ENCODE results near the gene TRIM54.

Gene TRIM54

DNA sequence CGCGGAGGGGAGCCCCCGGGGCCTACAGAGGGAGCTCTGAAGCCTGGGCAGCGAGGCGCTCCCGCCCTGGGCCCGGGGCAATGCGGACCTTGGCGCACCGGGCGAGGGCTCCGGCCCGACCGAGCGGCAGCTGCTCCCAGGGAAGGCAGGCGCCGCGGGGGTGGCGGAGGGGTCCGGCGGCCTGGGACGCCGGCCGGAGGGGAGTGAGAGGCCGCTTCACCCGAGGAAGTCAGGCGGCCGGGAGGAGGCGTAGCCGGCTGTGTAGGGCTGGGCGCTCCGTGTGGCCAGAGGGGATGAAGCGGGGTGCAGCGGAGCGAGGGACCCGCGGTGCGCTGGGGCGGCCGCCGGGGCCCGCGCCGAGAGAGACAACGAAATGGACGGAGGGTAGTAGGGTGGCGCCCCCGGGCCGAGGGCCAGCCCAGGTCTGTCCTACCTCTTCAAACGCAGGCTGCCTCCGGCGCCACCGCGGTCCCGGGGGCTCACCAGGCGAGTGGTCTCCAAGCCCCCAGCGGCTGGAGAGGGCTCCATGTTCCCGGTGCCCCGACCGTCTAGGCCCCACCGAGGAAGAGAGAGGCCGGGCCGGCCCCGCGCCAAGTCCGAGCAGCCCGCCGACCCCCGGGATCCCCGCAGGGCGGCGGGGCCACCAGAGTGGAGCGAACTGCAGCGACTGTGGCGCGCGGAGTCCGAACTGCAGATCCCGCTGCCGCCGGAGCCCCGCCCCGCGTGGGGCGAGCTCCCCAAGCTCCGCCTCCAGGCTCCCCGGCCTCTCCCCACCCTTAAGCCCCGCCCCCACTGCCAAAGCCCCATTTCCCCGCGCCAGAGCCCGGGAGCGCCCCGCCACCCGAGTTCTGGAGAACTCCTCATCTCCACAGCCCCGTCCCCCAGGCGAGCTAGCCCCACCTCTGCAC, 19.6 kb upstream of the TRIM54 start, which contains the start of gene SLC30A3 (continued):
- TF ChIP-seq ZNF416 (tag by site-specific recombination; IDR thresholded peaks at IDR 0.05) (no peak), ZNF138 (tag by site-specific recombination; IDR thresholded peaks at IDR 0.05; ENCODE audit: borderline replicate concordance) (no peak), ZNF558 (tag by site-specific recombination; IDR thresholded peaks at IDR 0.05) (no peak), ZNF140 (tag by site-specific recombination; IDR thresholded peaks at IDR 0.05) (no peak), ZNF660 (tag by site-specific recombination; IDR thresholded peaks at IDR 0.05) (no peak), ZBTB48 (tag by site-specific recombination; IDR thresholded peaks at IDR 0.05) (no peak), ZNF394 (tag by site-specific recombination; IDR thresholded peaks at IDR 0.05; ENCODE audit: borderline replicate concordance) (no peak), ZNF510 (tag by site-specific recombination; IDR thresholded peaks at IDR 0.05; ENCODE audit: insufficient replicate concordance) (no peak), ZNF707 (tag by site-specific recombination; IDR thresholded peaks at IDR 0.05) (no peak), RBAK (tag by site-specific recombination; IDR thresholded peaks at IDR 0.05) (no peak), ZNF335 (tag by site-specific recombination; conservative IDR thresholded peaks at IDR 0.05) (0 out of 2 replicates have a peak, but pooled peaks have one; percentile 50), ZNF202 (tag by site-specific recombination; IDR thresholded peaks at IDR 0.05; ENCODE audit: borderline replicate concordance) (no peak), ZNF239 (tag by site-specific recombination; IDR thresholded peaks at IDR 0.05) (no peak), ZNF837 (tag by site-specific recombination; IDR thresholded peaks at IDR 0.05) (no peak), ZNF155 (tag by site-specific recombination; IDR thresholded peaks at IDR 0.05) (no peak), ZNF777 (tag by site-specific recombination; IDR thresholded peaks at IDR 0.05; ENCODE audit: borderline replicate concordance) (no peak), ZNF24 (tag by site-specific recombination; IDR thresholded peaks at IDR 0.05) (no peak), ZNF292 (tag by site-specific recombination; IDR thresholded peaks at IDR 0.05; ENCODE audit: borderline replicate concordance, low read depth) (no peak), ZNF670 (tag by site-specific recombination; IDR thresholded peaks at IDR 0.05; ENCODE audit: low read depth) (no peak), ZNF175 (tag by site-specific recombination; IDR thresholded peaks at IDR 0.05) (no peak), ZBTB8A (tag by site-specific recombination; IDR thresholded peaks at IDR 0.05) (peak; percentile 91; the same call in 1 of the 2 replicates), ZNF548 (tag by site-specific recombination; IDR thresholded peaks at IDR 0.05) (no peak), ZSCAN30 (tag by site-specific recombination; IDR thresholded peaks at IDR 0.05) (no peak), ZBTB1 (tag by site-specific recombination; IDR thresholded peaks at IDR 0.05) (no peak), ZNF561 (tag by site-specific recombination; IDR thresholded peaks at IDR 0.05; ENCODE audit: borderline replicate concordance) (0 out of 2 replicates have a peak, but pooled peaks have one; percentile 17), GLIS1 (tag by site-specific recombination; IDR thresholded peaks at IDR 0.05) (peak; percentile 9; the same call in 1 of the 2 replicates), ZFP41 (tag by site-specific recombination; IDR thresholded peaks at IDR 0.05; ENCODE audit: borderline replicate concordance) (no peak), ZNF423 (tag by site-specific recombination; IDR thresholded peaks at IDR 0.05) (no peak), WT1 (tag by site-specific recombination; IDR thresholded peaks at IDR 0.05) (no peak)
- TF ChIP-seq, protein P1, sequence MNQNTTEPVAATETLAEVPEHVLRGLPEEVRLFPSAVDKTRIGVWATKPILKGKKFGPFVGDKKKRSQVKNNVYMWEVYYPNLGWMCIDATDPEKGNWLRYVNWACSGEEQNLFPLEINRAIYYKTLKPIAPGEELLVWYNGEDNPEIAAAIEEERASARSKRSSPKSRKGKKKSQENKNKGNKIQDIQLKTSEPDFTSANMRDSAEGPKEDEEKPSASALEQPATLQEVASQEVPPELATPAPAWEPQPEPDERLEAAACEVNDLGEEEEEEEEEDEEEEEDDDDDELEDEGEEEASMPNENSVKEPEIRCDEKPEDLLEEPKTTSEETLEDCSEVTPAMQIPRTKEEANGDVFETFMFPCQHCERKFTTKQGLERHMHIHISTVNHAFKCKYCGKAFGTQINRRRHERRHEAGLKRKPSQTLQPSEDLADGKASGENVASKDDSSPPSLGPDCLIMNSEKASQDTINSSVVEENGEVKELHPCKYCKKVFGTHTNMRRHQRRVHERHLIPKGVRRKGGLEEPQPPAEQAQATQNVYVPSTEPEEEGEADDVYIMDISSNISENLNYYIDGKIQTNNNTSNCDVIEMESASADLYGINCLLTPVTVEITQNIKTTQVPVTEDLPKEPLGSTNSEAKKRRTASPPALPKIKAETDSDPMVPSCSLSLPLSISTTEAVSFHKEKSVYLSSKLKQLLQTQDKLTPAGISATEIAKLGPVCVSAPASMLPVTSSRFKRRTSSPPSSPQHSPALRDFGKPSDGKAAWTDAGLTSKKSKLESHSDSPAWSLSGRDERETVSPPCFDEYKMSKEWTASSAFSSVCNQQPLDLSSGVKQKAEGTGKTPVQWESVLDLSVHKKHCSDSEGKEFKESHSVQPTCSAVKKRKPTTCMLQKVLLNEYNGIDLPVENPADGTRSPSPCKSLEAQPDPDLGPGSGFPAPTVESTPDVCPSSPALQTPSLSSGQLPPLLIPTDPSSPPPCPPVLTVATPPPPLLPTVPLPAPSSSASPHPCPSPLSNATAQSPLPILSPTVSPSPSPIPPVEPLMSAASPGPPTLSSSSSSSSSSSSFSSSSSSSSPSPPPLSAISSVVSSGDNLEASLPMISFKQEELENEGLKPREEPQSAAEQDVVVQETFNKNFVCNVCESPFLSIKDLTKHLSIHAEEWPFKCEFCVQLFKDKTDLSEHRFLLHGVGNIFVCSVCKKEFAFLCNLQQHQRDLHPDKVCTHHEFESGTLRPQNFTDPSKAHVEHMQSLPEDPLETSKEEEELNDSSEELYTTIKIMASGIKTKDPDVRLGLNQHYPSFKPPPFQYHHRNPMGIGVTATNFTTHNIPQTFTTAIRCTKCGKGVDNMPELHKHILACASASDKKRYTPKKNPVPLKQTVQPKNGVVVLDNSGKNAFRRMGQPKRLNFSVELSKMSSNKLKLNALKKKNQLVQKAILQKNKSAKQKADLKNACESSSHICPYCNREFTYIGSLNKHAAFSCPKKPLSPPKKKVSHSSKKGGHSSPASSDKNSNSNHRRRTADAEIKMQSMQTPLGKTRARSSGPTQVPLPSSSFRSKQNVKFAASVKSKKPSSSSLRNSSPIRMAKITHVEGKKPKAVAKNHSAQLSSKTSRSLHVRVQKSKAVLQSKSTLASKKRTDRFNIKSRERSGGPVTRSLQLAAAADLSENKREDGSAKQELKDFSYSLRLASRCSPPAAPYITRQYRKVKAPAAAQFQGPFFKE (tag by site-specific recombination; IDR thresholded peaks at IDR 0.05; ENCODE audit: borderline replicate concordance), result no peak
- TF ChIP-seq, protein P2, sequence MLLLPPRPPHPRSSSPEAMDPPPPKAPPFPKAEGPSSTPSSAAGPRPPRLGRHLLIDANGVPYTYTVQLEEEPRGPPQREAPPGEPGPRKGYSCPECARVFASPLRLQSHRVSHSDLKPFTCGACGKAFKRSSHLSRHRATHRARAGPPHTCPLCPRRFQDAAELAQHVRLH (tag by site-specific recombination; IDR thresholded peaks at IDR 0.05), result no peak
- TF ChIP-seq, protein P3, sequence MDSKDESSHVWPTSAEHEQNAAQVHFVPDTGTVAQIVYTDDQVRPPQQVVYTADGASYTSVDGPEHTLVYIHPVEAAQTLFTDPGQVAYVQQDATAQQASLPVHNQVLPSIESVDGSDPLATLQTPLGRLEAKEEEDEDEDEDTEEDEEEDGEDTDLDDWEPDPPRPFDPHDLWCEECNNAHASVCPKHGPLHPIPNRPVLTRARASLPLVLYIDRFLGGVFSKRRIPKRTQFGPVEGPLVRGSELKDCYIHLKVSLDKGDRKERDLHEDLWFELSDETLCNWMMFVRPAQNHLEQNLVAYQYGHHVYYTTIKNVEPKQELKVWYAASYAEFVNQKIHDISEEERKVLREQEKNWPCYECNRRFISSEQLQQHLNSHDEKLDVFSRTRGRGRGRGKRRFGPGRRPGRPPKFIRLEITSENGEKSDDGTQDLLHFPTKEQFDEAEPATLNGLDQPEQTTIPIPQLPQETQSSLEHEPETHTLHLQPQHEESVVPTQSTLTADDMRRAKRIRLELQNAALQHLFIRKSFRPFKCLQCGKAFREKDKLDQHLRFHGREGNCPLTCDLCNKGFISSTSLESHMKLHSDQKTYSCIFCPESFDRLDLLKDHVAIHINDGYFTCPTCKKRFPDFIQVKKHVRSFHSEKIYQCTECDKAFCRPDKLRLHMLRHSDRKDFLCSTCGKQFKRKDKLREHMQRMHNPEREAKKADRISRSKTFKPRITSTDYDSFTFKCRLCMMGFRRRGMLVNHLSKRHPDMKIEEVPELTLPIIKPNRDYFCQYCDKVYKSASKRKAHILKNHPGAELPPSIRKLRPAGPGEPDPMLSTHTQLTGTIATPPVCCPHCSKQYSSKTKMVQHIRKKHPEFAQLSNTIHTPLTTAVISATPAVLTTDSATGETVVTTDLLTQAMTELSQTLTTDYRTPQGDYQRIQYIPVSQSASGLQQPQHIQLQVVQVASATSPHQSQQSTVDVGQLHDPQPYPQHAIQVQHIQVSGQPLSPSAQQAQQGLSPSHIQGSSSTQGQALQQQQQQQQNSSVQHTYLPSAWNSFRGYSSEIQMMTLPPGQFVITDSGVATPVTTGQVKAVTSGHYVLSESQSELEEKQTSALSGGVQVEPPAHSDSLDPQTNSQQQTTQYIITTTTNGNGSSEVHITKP (tag by site-specific recombination; IDR thresholded peaks at IDR 0.05), result no peak
